ENCODE data around the gene ZNF330. TPM values are rescaled to one million over a fixed set of nuclear protein-coding genes. Genes with fewer than 3 reads are reported as not detected.

The ZNF330 gene
- polyA plus RNA-seq, 12 donors = 25.8 to 42.0 (median 37.7) TPM; not detected in 1

- no peak for DNase-seq
Measured at GRCh38 chr4:141229408-141230101, 8.9 kb downstream of the ZNF330 start.

DNA sequence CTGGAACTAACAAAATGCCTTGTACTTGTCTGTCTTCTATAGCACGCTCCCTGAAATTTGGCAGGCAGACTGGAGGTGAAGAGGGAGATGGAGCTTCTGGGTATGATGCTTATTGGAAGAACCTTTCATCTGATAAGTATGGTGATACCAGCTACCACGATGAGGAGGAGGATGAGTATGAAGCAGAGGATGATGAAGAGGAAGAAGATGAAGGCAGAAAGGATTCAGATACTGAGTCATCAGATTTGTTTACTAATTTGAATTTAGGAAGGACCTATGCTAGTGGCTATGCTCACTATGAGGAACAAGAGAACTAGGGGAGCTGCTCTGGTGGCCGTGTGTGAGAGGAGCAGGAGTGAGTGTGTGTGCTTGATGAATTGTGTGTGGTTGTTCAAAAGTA, 13.0 kb downstream of the ZNF330 start:
- no peak for DNase-seq

DNA sequence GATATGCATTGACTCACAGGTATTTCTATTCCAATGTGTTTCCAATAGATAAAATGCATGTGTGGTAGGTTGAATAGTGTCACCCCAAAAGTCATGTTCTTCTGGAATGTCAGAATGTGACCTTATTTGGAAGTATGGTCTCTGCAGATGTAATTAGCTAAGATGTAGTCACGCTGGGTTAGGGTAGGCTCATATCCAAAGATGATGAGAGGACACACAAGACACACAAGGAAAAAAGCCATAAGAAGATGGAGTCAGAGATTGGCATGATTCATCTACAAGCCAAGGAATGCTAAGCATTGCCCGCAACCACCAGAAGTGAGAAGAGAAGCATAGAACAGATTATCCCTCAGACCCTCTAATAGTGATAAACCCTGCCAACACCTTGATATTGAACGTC, 17.5 kb downstream of the ZNF330 start:
- DNase-seq = no peak

DNA sequence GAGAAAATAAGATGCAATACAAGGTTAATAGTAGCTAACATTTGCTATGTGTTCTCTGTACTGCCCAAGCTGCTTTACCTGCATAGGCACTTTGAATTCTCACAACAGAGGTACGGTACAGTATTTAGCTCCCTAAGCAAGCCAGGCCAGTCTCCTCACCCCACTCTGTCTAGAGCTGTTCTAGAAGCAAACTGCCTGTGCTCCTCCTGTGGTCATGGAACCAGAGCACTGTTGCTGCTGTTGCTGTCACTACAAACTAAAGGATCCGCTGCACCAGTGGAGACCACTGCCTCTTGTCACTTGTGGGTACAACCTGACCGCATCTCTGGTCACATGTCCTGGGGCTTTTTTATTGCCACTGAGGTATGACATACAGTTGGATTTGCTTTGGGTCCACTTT, 19.6 kb downstream of the ZNF330 start:
- no peak for DNase-seq

GRCh38 chr4:141240671-141241070, 20.0 kb downstream of the ZNF330 start:
- DNase-seq = no peak

GRCh38 chr4:141241986-141242385, 21.3 kb downstream of the ZNF330 start:
- no peak for DNase-seq

- DNase-seq = no peak
Measured at GRCh38 chr4:141244419-141244818, 23.7 kb downstream of the ZNF330 start.

GRCh38 chr4:141246243-141246642, 25.5 kb downstream of the ZNF330 start:
- DNase-seq = no peak

GRCh38 chr4:141246683-141247429, 26.2 kb downstream of the ZNF330 start:
- DNase-seq = no peak

DNA sequence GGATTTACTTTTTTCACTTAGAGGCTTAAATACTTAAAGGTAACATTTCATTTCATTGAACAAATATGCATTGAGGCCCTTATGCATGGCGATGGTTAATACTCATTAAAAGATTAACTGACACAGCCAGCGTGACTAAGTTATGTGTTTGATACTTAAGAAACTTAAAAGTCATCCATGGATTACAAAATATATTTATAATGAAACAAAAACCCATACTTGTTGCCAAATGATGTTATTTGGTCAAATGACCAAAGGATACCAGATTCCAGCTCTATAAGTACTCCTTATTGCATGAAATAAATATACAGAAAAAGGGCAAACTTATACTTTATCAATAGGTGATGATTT, 26.7 kb downstream of the ZNF330 start:
- no peak for DNase-seq

- DNase-seq = no peak
Measured at GRCh38 chr4:141248029-141248428, 27.3 kb downstream of the ZNF330 start.

DNA sequence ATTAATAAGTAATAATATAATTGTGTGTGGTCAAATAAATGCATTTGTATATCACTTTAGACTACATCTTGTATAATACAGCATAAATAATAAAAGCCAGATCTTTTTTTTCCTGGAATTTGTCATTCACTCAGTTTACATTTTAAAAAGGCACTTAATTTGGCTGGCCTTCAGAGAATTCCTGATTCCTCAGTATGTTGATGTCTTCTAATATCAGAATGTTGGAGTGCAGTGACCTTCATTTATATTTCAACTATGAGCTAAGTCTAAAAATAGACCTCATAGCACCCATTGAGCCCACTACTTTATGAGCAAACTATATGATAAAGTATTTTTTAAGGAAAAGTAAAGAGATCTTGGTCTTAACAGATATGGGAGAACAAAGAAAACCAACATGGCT, 27.8 kb downstream of the ZNF330 start:
- DNase-seq = no peak

- DNase-seq = no peak
Measured at GRCh38 chr4:141254326-141254725, 33.6 kb downstream of the ZNF330 start.

DNA sequence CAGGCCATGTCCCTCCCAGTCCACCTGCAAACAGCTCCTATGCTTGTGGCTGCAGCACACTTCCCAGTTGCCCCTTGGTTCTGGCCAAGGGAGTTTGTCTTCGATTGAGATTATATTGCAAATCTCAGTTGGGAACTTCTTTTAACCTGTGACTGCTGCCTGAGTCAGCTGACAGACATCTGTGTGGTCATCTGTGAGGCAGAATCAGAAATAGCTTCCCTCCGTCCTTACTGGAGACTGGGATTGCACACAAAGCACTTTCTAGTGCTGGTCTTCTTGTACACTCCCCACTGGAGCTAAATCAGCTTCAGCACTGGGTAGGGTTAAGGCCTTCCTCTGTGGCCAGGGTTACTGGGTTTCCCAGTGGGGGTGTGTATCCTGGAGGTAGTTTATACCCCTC, 34.3 kb downstream of the ZNF330 start:
- no peak for DNase-seq

DNA sequence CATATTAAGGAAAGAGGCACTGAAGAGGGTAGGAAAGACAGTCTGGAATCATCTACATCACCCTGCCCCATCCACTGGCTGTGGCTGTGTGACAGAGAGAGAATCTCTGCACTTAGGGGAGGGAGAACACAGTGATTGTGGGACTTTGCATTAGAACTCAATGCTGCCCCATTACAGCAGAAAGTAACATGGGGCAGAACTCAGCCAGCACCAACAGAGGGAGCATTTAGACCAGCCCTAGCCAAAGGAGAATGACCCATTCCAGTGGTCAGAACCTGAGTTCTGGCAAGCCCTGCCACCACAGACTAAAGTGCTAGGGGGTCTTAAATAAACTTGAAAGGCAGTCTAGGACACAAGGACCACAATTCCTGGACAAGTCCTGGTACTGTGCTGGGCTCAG, 37.9 kb downstream of the ZNF330 start:
- no peak for DNase-seq

DNA sequence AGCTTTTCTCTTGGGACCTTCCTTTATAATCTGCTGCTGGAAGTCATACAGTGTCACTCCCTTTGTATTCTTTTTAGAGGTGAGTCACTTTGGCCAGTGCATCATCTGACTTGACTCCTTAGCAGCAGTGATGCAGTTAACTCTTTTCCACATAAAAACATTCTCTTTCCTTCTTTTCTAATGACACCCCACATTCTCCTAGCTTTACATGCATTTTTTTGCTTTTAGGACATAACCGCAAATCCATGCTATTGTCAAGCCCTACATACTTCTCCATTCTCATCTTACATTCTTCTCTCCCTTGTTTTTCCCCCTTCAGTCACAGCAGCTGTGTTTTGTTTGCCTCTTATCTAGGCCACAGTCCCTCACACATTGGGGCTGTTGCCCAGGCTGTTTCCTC, 55.1 kb downstream of the ZNF330 start:
- DNase-seq = no peak

- no peak for DNase-seq
Measured at GRCh38 chr4:141283152-141283551, 62.5 kb downstream of the ZNF330 start.

DNA sequence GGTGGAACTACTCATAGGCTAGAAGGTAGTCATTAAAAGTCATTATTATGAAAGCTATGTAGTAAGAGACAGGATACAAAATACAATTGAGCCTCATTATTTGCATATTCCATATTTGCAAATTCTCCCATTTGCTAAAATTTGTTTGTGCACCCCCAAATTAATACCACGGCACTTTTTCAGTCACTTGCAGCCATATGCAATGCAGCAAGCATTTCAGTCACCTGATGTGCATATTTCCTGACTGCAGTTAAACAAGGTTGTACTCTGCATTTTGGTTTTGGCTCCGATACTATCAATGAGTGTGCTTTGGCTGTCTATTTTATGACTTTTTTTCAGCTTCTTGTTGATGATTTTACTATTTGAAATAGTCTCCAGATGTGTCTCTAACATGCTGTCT, 62.9 kb downstream of the ZNF330 start:
- no peak for DNase-seq

Other genes with a start within 250 kb of the ZNF330 start
- gene RNF150, start 87.4 kb upstream of the ZNF330 start, polyA plus RNA-seq (ENCODE audit: insufficient read length in 12 of 12) = 100 to 1,000 TPM in 1 of 12 donors, 10 to 100 TPM in 11; 24.6 to 112 (median 37.9) TPM